Activated CD8-positive, alpha-beta memory T cell treated with anti-CD3 and anti-CD28 coated beads, Interleukin-2, amount 50 U/mL, for 24 hours (primary cell): ENCODE results near the gene ACADVL.
"Not testable (repeated sequence)": the region's sequence is repeated elsewhere in the genome, so short reads cannot be mapped to it uniquely, and the experiment has no call there.

ENCODE experiments used
- DNase-seq: peaks from one replicate; pipeline ENCODE4 v3.0.0-alpha.2; 2020; ENCODE audit errors: extremely low read depth

The ACADVL gene

GRCh38 chr17:7235693-7236665 is 16.2 kb downstream of the ACADVL start:
- no peak for DNase-seq

DNA sequence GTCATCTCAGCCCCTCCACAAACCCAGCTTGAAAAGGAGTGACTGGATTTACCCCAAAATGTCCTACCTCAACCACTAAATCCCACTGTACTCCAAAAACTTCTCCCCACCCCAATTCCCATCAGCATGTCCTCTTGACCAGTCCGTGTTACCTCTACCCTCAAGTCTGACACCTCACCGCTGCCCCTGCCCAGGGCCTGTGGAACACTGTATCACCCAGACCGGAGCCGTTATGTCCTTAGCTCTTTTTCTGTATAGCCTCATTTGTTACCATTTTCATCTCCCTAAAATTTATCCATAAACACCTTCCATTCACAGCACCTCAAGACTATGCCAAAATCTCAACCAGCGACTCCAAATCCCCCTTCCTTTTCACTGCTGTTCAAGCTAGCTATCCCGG is 17.1 kb downstream of the ACADVL start:
- no peak for DNase-seq

DNA sequence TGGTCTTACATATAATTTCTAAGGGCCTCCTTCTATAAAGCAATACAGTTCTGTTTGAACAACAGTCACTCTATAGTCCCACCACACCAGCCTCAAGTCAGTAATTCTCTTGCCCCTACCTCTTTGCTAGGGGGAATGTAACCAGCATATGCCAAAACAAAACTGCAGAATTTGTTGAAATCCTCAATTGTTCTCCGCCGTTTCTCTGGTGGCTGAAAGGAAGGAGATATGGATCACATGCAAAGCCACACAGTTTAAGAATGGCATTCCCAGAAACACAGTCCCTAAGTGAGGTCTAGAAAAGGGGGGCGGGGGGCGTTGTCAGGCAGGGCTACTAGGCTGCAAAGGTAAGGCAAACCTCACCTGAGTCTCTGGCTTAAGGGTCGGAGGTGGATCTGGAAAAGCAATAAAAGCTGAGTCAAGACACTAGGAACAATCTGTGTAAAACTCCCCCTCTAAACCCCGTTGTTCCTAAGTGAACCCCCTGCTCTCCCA is 17.6 kb downstream of the ACADVL start:
- no peak for DNase-seq

DNA sequence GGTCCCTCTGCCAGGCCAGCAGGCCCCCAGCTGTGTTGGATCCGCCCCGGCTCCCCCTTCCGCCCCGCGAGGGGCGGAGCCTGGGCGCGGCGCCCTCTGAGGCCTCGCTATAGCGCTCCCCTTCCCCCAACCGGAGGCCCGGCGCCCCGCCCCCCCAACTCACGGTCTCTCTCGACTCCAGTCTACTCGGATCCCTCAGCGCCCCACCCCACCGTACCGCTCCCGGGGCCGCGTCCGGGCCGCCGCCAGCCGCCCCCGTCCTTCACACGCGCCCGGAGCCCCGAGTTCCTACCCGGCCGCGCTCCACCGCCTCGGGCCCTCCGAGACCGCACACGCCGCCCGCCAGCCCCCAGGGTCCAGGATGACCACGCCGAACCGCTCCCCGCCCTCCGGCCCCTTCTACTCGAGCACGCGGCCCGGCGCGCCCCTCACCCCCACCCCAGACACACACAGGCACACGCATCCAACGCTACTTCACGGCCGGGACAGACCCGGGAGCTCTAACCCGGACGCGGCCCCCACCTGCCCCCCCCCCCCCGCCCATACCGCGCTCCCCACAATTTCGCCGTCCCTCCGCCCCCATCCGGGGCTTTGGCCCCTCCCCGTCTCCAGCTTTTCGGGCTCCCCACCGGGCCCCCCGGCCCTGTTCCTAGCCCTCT is 18.2 kb downstream of the ACADVL start:
- DNase-seq: peak; percentile 69

DNA sequence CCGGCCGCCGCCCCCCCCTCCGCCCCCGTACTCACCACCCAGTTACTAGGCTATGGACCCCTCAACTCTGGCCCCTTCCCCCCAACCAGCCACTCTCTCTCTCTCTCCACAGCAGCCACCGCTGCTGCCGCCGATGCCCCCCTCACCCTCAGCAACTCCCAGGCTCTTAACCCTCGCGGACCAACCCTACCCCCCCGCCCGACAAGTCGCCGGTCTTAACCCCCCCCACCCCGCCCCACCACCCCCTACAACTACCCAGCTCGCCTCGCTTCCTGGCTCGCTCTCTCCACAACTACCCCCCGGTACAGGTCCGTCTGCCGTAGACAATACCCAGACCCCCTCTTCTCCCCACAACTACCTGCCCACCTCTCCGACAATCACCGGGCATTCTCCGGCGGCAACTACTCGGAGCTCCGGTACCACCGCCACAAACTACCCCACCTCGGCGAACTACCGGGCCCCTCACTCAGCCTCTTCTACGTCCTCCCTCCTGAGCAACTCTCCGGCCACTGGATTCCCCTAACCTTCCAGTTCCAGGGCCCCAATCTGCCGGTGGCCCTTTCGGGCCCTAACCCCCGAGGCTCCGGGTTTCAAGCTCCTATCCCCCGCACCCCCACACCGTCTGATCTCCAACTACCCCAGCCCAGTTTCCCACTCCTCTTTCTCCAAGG is 18.8 kb downstream of the ACADVL start:
- DNase-seq: no peak

DNA sequence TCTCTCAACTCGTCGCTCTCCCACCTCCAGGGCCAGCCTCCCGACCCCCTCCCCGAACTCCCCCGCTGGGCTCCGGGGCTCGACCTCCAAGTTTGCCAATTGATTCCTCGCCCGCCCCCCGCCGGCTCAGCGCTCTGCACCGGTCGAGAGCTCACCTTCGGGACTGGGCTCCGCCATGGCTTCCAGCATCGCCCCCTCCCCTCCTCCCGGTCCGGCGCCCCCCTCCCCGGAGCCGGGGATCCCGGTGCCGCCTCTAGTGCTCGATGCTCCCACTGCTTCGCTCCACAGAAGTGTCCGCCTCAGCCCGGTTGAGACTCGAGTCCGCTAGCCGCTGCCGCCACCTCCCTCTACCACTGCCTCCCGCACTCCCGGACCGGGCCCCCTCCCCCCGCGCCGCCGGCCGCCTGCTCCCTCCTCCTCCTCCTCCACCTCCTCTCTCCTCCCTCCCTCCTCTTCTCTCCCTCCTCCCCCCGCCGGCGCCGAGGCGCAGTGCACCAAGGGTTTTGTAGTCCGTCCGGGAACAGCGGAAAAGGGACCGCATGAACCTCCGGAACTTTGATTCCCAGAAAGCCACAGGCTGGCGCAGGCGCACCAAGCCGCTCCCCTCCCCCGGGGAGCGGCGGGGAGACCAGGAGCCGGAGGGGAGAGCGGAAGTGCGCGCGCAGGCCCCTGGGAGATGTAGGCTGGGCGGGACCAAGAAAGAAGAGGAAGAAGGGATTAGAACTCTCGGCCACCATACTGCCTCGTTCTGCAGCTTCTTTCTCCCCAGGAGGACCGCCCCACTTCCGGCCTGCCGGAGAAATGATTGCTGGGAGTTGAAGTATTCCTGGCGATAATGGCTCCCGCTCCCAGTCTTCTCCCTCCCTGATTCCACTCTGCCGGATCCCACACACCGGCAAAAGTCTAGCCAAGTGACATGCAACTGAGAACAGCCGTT is 19.6 kb downstream of the ACADVL start, which contains the start of gene PHF23:
TSS of gene PHF23 (minus strand) at position 367 of the 937 bp plus-strand sequence. CDS start at position 189, 178 bp downstream.
- DNase-seq: peak; percentile 94

GRCh38 chr17:7240375-7240774 is 20.6 kb downstream of the ACADVL start:
- DNase-seq: no peak

GRCh38 chr17:7241090-7241733 is 21.5 kb downstream of the ACADVL start:
- no peak for DNase-seq

DNA sequence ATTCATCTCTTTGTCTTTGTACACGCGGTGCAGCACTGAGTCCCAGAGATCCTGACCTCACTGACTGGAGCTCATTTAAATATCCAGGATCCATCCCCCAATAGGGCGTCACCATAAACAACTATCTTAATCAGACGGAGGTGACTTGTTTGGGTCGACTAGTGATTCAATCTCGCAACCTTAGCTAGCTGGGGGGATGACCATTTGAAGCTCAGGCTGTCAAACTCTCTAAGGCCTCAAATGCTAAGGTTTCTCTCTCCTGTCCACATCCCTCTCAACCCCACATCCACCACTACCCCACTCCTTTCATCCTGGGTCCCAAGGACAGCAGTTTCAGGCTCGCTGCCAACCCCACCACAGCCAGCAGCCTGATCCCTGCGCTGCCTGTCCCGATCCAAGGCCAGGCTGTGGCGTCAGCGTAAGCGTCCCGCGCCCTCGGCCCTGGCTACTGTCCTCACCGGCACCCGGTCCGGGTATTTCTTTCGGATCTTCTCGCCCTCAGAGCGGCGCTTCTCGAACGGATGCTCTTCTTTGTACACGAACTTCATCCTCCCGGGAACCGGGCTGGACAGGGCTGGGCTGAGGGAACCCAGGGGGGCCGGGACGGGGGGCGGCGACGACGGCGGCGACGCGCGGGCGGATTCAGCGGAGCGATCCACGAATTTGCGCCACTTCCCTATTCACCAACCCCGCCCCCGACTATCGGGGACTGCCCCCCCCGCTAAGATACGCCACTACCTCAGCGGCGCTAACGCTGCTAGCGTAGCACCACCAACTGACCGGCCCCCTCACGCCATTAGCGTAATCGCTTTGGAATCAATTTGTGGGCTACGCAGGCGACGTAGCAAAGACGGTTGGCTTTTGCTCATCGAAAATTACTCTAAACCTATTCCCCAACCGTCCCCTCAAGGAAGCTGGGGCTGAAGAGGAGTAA is 22.3 kb downstream of the ACADVL start, which contains the start of gene GABARAP:
TSS of gene GABARAP (minus strand) at position 667 of the 934 bp plus-strand sequence. CDS start at position 548, 119 bp downstream.
- DNase-seq: peak; percentile 83

DNA sequence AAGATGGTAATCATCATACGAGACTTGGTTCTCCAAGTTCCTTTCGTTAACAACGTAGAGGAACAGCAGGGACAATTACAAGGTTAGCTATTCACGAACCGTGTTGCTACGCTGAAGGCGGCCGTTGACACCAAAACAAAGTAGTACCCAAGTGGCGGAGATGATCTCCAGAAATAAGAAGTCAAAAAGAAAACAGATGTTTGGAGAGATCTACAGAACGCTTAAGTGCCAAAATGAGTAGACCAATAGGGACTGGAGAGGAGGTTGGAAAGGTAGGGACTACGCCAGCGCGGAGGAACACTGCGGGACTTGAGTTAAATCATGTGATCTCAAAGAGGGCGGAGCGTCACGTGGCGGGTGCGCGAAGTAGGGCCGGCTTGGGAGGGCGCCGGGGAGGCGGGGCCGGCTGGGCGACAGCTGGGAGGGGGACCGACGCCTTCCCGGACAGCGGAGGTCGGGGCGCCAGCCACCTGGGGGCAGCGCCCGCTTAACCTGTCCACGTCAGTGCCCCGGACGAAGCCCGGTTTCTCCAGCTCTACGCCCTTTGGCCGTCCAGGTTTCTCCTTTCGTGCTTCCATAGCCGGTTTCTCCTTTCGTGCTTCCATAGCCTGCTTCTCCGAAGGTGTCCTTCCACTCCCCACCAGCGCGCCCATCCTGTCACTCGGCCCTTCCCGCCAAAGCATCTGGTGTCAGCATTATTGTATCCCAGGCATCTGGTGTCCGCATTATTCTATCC is 23.1 kb downstream of the ACADVL start:
- DNase-seq: peak; percentile 83

DNA sequence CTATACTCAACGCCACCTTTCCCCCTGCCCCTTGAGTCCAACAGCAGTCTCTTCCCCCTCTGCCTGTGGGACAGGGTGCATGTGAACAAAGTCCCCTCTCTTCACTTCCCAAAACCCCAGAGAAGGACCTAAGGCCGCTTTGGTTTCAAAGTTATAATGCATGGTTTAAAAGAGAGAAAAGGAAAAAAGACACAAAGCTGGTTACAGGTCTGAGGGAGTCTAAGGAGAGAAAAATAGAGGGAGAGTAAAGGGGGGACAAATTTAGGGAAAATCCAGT is 23.7 kb downstream of the ACADVL start:
- DNase-seq: no peak

GRCh38 chr17:7243838-7244237 is 24.1 kb downstream of the ACADVL start:
- DNase-seq: not testable (repeated sequence)

DNA sequence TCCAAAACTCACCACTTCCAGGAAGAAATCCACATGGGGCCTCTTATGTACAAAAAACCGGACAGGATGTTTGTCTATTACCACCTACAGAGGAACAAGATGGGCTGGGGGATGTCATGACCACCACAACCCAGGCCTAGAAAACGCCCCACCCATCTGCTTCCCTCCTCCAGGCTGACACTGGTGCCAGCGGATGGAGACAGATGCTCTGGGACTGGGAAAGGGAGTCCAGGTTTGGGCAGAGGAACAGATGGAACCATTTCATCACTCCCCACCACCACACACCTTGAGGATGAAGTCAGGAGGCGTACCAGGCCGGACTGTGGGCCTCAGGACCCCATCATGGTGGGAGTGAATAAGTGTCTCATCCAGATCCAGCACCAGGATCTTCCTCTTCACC is 27.0 kb downstream of the ACADVL start:
- no peak for DNase-seq

DNA sequence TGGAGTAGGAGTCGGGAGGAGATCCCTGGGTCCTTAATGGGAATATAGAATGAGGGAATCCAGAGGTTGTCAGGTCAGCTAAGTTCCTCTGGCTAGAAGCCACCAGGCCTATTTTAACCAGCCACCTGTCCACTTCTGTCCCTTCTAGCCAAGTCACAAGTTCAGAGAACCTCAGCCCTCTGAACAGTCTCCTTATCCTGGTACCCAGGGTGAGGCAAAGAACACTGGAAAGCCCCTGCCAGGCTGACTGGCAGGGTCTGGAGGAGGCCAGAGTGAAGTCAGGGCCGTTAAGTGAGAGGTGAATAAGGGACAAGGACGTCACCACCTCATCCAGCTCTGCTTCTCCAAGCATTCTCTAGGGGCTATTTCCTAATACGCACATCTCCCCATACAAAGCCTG is 29.1 kb downstream of the ACADVL start:
- DNase-seq: no peak

- no peak for DNase-seq
Measured at GRCh38 chr17:7249214-7249613, 29.5 kb downstream of the ACADVL start.

- DNase-seq: no peak
Measured at GRCh38 chr17:7249830-7250229, 30.1 kb downstream of the ACADVL start.

DNA sequence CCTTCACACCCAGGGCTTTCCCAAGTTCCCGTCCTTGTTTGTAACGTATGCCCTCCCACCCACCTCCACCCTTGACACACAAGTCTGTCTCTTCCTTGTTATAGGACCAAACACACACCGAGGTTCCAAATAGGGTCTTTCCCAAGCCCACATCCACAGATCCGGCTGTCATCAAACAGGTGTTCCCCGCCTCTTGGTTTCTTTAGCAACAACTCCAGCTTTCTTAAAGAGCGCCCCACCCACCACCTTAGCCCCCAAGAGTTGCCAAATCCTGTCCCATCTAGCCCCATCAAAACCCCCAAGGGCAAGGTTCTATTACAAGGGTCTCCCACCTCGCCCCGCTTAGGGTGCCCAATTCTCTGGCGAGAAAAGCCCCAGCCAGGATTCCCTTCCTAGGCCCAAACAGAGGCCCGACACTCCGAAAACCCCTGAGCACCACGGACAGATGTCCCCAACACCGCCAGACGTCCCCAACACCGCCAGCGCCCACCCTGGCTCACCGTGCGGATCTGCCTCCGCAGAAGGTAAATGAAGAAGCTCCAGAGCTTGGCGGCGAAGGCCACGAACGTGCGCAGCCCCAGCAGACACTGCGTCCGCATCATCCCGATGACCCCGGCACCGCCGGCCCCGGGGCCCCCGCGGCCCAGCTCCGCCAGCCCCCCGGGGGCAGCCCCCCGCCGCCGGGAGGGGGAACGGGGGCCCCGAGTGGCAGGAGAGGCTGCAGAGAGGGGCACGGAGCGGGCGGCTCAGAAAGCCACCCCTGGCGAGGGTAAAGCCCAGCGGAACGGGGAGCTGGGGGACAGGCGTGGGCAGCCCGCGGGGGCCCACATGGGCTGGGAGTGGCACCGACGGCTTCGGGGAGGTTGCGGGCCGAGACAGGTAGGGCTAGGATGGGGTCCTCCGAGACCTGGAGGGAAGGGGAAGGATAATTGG is 31.2 kb downstream of the ACADVL start:
- no peak for DNase-seq
